Measurements from ENCODE around the gene UBE2M. TPM values are rescaled to one million over a fixed set of nuclear protein-coding genes. Genes with fewer than 3 reads are reported as not detected.
"Not testable (repeated sequence)": the region's sequence is repeated elsewhere in the genome, so short reads cannot be mapped to it uniquely, and the experiment has no call there.

Gene UBE2M
- polyA plus RNA-seq, 6 donors from 2014 or later: 10.8 to 24.2 (median 16.8) TPM

DNA sequence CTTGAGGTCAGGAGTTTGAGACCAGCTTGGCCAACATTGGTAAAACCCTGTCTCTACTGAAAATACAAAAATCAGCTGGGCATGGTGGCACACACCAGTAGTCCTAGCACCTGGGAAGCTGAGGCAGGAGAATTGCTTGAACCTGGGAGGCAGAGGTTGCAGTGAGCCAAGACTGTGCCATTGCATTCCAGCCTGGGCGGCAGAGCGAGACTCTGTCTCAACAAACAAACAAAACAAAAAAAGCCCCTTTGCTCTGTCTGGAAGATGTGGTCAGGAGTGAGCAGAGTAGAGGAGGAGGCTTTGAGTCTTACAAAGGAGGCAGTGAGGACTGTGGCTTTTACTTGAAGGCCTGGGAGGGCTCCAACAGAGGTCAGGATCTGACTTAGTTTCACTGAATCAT lies 19.2 kb upstream of the UBE2M start:
- H3K36me3 Mint-ChIP-seq; H3K9me3 Mint-ChIP-seq; ATAC-seq (ENCODE audit: low read depth in 2 of 2); H3K27me3 Mint-ChIP-seq; DNase-seq: not testable (repeated sequence)
- Mint-ChIP-seq H3K27ac (peak overlapping the region in 3 of 6 donors; percentile 27 to 76 (median 75)), H3K4me3 (peak overlapping the region in 5 of 8 donors; percentile 2 to 74 (median 22)), H3K4me1 (peaks cover 47 to 64% (median 63%) of the 10 kb centered on the region in 3 donors)

- ATAC-seq (ENCODE audit: low read depth in 2 of 2): peak; percentile 37
- Mint-ChIP-seq H3K9me3 (peaks cover 0 to 9% (median 0%) of the 10 kb centered on the region in 7 donors), H3K27me3 (no peaks in the 10 kb centered on the region), H3K27ac (peak overlapping the region; percentile 98 to 100 (median 100)), H3K36me3 (no peaks in the 10 kb centered on the region), H3K4me1 (peaks cover 50 to 64% (median 64%) of the 10 kb centered on the region in 3 donors), H3K4me3 (peak overlapping the region; percentile 85 to 100 (median 94))
- peak; percentile 82 for DNase-seq
Observed at GRCh38 chr19:58575183-58576041, 17.0 kb upstream of the UBE2M start.

- no peak for ATAC-seq (ENCODE audit: low read depth in 2 of 2)
Observed at GRCh38 chr19:58573658-58574164, 15.3 kb upstream of the UBE2M start.

DNA sequence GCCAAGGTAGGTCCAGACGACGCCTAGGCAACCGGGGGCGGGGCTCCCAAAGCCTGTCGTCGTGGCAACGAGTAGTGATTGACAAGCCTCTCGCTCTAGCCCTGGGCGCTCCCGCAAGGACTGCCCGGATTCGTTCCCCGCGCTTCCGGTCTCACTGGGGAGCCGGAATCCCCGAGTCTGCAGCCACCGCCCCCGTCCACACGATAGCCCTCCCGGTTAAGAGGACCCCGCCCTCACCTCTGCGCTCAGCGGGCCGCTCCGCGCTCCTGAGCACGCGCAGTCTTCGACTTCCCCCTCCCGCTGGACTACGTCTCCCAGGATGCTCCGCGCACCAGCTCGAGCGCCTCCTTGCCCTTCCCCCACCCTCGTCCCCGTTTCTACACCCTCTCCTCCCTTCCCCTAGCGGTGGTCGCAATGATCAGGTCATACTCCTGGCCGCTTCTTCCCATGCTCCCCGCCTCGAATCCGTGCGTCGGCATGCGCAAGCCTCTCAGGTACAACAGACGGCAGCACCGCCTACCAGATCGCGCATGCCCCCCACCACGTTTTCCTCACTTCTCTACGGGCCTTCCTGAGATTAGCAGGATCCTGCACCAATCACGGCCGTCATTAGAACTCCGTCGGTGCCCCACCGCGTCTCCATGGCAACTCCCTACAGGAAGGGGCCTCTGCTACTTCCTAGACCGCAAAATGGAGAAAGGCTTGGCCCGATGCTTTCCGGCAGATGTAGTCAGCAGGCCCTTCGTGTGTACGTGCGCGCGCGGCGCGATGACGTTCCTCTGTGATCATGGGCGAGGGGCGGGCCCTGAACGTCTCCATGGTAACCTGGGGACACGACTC lies 14.6 kb upstream of the UBE2M start, which contains the start of gene MZF1:
MZF1 (minus strand) TSS at position 518 of the 840 bp plus-strand sequence. CDS start 1,946 bp downstream, outside the sequence.
- peaks cover 0 to 9% of the 10 kb centered on the region in 2 donors for H3K36me3 Mint-ChIP-seq
- H3K27ac Mint-ChIP-seq: peak within 1 kb of the TSS; percentile 98 to 100 (median 100)
- H3K4me1 Mint-ChIP-seq: peaks cover 45 to 57% (median 54%) of the 10 kb centered on the region in 3 donors
- H3K9me3 Mint-ChIP-seq: peaks cover 0 to 9% (median 0%) of the 10 kb centered on the region in 7 donors
- DNase-seq: peak; percentile 100
- peak; percentile 65 to 66 for ATAC-seq (ENCODE audit: low read depth in 2 of 2)
- H3K4me3 Mint-ChIP-seq: peak within 1 kb of the TSS; percentile 85 to 100 (median 99)
- no peaks in the 10 kb centered on the region for H3K27me3 Mint-ChIP-seq

More at GRCh38 chr19:58573658-58574164, 15.3 kb upstream of the UBE2M start:
- H3K9me3 Mint-ChIP-seq: peaks cover 0 to 9% (median 0%) of the 10 kb centered on the region in 7 donors
- peaks cover 47 to 61% (median 60%) of the 10 kb centered on the region in 3 donors for H3K4me1 Mint-ChIP-seq
- peak overlapping the region; percentile 98 to 100 (median 100) for H3K27ac Mint-ChIP-seq
- H3K4me3 Mint-ChIP-seq: peak overlapping the region; percentile 85 to 100 (median 99)
- no peak for DNase-seq
- H3K27me3 Mint-ChIP-seq: no peaks in the 10 kb centered on the region
- H3K36me3 Mint-ChIP-seq: peaks cover 0 to 3% of the 10 kb centered on the region in 2 donors

GRCh38 chr19:58572026-58572817 lies 13.8 kb upstream of the UBE2M start:
- Mint-ChIP-seq H3K4me3 (peak overlapping the region; percentile 85 to 100 (median 99)), H3K4me1 (peaks cover 40 to 49% (median 47%) of the 10 kb centered on the region in 3 donors), H3K36me3 (peaks cover 0 to 9% of the 10 kb centered on the region in 2 donors), H3K9me3 (peaks cover 0 to 9% (median 0%) of the 10 kb centered on the region in 7 donors), H3K27me3 (no peaks in the 10 kb centered on the region), H3K27ac (peak overlapping the region; percentile 98 to 100 (median 100))
- ATAC-seq (ENCODE audit: low read depth in 2 of 2): no peak
- DNase-seq: no peak

GRCh38 chr19:58571575-58571947 lies 13.2 kb upstream of the UBE2M start:
- no peaks in the 10 kb centered on the region for H3K27me3 Mint-ChIP-seq
- peaks cover 0 to 9% (median 0%) of the 10 kb centered on the region in 7 donors for H3K9me3 Mint-ChIP-seq
- peak overlapping the region; percentile 85 to 100 (median 99) for H3K4me3 Mint-ChIP-seq
- DNase-seq (no peak), ATAC-seq (ENCODE audit: low read depth in 2 of 2) (no peak)
- H3K36me3 Mint-ChIP-seq: peaks cover 0 to 9% of the 10 kb centered on the region in 2 donors
- peak overlapping the region in 4 of 6 donors; percentile 24 to 98 (median 86) for H3K27ac Mint-ChIP-seq
- peaks cover 40 to 49% (median 46%) of the 10 kb centered on the region in 3 donors for H3K4me1 Mint-ChIP-seq

DNA sequence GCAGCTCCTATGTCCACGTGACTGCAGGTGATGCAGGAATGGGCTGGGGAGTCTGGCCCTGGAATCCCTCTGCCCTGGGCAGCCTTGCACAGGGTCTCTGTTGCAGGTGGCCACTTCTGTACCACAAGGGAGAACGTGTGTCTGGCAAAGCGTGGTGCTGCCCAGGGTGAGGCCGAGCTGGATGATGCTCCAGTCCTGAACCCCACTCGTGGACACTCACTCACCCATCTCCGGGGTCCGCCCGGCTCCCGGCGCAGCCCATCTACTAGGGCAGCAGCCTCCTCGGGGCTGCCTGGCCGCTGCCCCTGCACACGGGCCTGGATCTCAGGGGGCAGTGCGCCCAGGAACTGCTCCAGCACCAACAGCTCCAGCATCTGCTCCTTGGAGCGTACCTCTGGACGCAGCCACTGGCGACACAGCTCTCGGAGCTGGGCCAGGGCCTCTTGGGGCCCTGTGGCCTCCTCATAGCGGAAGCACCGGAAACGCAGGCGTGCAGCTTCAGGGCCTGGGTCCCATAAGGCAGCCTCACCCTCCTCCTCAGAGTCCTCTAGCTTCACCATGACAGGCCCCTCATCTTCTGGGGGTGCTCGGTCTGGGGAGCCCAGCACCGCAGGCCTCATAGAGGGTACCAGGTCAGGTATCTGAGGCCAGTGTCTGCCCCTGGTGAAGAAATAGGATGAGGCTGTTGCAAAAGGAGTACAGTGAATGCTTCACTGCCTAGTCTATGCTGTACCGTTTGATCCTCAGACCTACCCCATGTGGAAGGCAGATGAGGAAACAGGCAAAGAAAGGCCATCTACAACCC lies 12.6 kb upstream of the UBE2M start:
- peak overlapping the region in 2 of 8 donors; percentile 15 to 100 for H3K4me3 Mint-ChIP-seq
- ATAC-seq (ENCODE audit: low read depth in 2 of 2): no peak

DNA sequence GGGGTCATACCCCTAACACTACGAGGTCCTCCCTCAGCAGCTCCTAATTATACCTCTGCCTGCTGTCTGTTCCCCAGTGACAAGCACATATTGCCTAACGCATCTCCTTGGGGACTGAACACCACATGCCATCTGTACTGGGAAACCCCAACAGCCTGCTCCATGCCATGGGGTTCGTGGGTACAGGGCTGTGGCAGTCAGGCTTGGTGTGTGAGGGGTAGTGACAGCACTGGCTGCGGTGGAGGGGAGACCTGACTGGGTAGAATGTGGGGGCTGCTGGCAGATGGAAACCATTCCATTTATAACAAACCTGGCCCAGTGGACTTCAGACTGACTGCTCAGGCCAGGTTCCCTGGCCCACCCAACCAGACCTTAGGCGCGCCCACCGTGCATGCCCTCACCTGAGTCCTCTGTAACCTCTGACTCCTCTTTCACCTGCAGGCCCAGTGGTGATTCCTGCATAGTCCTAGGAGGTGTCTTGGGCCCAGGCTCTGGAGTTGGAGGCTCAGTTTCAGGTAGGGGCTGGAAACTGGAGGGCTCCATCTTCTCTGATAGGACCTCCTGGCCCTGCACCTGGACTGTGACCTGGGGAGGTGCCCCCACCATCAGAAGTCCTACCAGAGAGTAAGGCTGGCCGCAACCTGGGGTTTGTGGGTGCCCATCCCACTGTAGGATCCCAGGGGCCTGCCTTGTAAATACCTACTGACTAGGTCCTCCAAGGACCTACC lies 11.7 kb upstream of the UBE2M start:
- no peak for ATAC-seq (ENCODE audit: low read depth in 2 of 2)
- H3K9me3 Mint-ChIP-seq: peaks cover 0 to 9% (median 0%) of the 10 kb centered on the region in 7 donors
- H3K27me3 Mint-ChIP-seq: no peaks in the 10 kb centered on the region
- H3K4me1 Mint-ChIP-seq: peaks cover 31 to 42% (median 39%) of the 10 kb centered on the region in 3 donors
- peaks cover 0 to 9% of the 10 kb centered on the region in 2 donors for H3K36me3 Mint-ChIP-seq
- H3K27ac Mint-ChIP-seq: peak overlapping the region in 2 of 6 donors; percentile 56 to 57
- no peak for DNase-seq
- H3K4me3 Mint-ChIP-seq: peak overlapping the region in 2 of 8 donors; percentile 16 to 37

More for the DNA sequence above, 12.6 kb upstream of the UBE2M start:
- Mint-ChIP-seq H3K27ac (peak overlapping the region in 2 of 6 donors; percentile 79 to 93), H3K4me1 (peaks cover 34 to 48% (median 46%) of the 10 kb centered on the region in 3 donors), H3K9me3 (peaks cover 0 to 9% (median 0%) of the 10 kb centered on the region in 7 donors), H3K36me3 (peaks cover 0 to 9% of the 10 kb centered on the region in 2 donors), H3K27me3 (no peaks in the 10 kb centered on the region)
- no peak for DNase-seq

GRCh38 chr19:58569191-58569942 lies 11.0 kb upstream of the UBE2M start:
- Mint-ChIP-seq H3K4me1 (peaks cover 35 to 38% (median 38%) of the 10 kb centered on the region in 3 donors), H3K9me3 (peaks cover 0 to 9% (median 0%) of the 10 kb centered on the region in 7 donors), H3K4me3 (peak overlapping the region in 1 of 8 donors; percentile 29), H3K27me3 (no peaks in the 10 kb centered on the region), H3K36me3 (peaks cover 0 to 9% of the 10 kb centered on the region in 2 donors), H3K27ac (peak overlapping the region in 3 of 6 donors; percentile 22 to 57 (median 32))
- ATAC-seq (ENCODE audit: low read depth in 2 of 2): no peak
- DNase-seq: no peak

DNA sequence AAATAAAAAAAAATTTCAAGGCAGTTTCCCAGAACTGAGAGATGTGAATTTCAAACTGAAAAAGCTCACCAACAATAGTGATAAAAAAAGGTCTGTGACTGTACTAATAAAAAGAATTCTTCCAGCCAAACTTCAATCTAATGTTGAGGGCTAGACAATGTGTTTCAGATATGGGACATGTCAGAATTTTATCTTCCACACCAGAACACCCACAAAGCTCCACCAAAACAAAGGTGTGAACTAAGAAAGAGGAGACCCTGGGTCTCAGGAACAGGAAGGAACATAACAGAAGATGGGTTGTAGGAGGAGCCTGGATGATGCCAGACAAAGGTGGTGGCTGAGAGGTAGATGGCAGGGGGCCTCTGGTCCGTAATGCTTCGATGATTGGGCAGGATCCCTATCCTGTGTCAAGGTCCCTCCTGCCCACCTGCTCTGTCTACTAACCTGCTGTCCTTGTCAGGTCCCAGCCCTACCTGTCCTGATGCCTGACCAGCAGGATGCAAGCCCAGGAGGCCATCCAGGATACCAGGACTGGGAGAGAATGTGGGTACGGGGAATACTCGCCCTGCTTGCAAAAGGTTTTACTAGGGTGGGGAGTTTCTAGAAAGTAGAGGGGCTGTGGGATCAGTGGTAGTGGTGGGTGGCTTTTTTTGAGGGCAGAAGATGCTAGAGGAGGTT lies 10.2 kb upstream of the UBE2M start:
- Mint-ChIP-seq H3K27ac (peak overlapping the region in 3 of 6 donors; percentile 30 to 86 (median 57)), H3K9me3 (peaks cover 0 to 7% (median 0%) of the 10 kb centered on the region in 7 donors), H3K4me1 (peaks cover 35 to 36% (median 36%) of the 10 kb centered on the region in 3 donors), H3K27me3 (no peaks in the 10 kb centered on the region), H3K4me3 (peak overlapping the region in 2 of 8 donors; percentile 57 to 61), H3K36me3 (peaks cover 0 to 9% of the 10 kb centered on the region in 2 donors)
- no peak for DNase-seq
- ATAC-seq (ENCODE audit: low read depth in 2 of 2): no peak
